Neutrophil (primary cell): Measurements from ENCODE around the gene SUSD5.

Experiments used
- H3K27ac ChIP-seq: fragments of 200-600 bp; sonication (generic); 2 replicates; pipeline ENCODE4 v1.5.1; 2016; ENCODE audit warnings: mild to moderate bottlenecking, moderate library complexity
- H3K27me3 ChIP-seq: fragments of 200-600 bp; sonication (generic); 2 replicates; pipeline ENCODE4 v1.6.0; 2016; ENCODE audit warnings: mild to moderate bottlenecking
- H3K36me3 ChIP-seq: fragments of 200-600 bp; sonication (generic); 2 replicates; pipeline ENCODE4 v1.5.1; 2017
- H3K4me1 ChIP-seq, 2 experiments: fragments of 200-600 bp in 1 of 2; sonication (generic) in 1 of 2; 1 replicate in 1 of 2; 2 replicates in 1 of 2; pipeline versions ENCODE4 v1.5.1 to v1.6.1; 2013 to 2016; ENCODE audit warnings: low read depth in 1 of 2, low read length in 1 of 2, mild to moderate bottlenecking in 1 of 2, moderate library complexity in 1 of 2; ENCODE audit not compliant: control insufficient read depth in 1 of 2, insufficient read depth in 1 of 2
- H3K4me3 ChIP-seq, 2 experiments: fragments of 200-600 bp in 1 of 2; sonication (generic) in 1 of 2; 1 replicate in 1 of 2; 2 replicates in 1 of 2; pipeline ENCODE4 v1.5.1; 2013 to 2016; ENCODE audit warnings: low read depth in 1 of 2, low read length in 1 of 2, mild to moderate bottlenecking in 1 of 2, moderate library complexity in 1 of 2
- H3K9me3 ChIP-seq: fragments of 200-600 bp; sonication (generic); 2 replicates; pipeline ENCODE4 v1.5.1; 2016
- CTCF ChIP-seq: fragments of 200-600 bp; sonication (generic); IDR thresholded peaks from 2 replicates; pipeline ENCODE4 v1.5.1; 2016; ENCODE audit warnings: antibody characterized with exemption

Gene SUSD5

GRCh38 chr3:33146791-33147445, 71.7 kb downstream of the SUSD5 start:
- Histone ChIP-seq H3K36me3 (peaks cover 14% of the 10 kb centered on the region), H3K4me1 (peaks cover 4 to 17% of the 10 kb centered on the region in 2 experiments), H3K27ac (no peak overlapping the region), H3K4me3 (no peak overlapping the region), H3K9me3 (no peaks in the 10 kb centered on the region), H3K27me3 (no peaks in the 10 kb centered on the region)
- TF ChIP-seq CTCF: no peak

- Histone ChIP-seq H3K27me3 (no peaks in the 10 kb centered on the region), H3K36me3 (peaks cover 19% of the 10 kb centered on the region), H3K4me3 (no peak overlapping the region), H3K4me1 (peaks cover 4 to 17% of the 10 kb centered on the region in 2 experiments), H3K27ac (no peak overlapping the region), H3K9me3 (no peaks in the 10 kb centered on the region)
- TF ChIP-seq CTCF: no peak
These were observed 72.6 kb downstream of the SUSD5 start for GRCh38 chr3:33145901-33146580.

GRCh38 chr3:33145221-33145900, 73.2 kb downstream of the SUSD5 start:
- peaks cover 4 to 17% of the 10 kb centered on the region in 2 experiments for H3K4me1 ChIP-seq

GRCh38 chr3:33144433-33144832, 74.2 kb downstream of the SUSD5 start:
- Histone ChIP-seq H3K9me3 (no peaks in the 10 kb centered on the region), H3K27ac (no peak overlapping the region), H3K36me3 (peaks cover 19% of the 10 kb centered on the region), H3K27me3 (no peaks in the 10 kb centered on the region), H3K4me3 (no peak overlapping the region), H3K4me1 (peaks cover under 1 to 9% of the 10 kb centered on the region in 2 experiments)
- TF ChIP-seq CTCF: no peak

More at GRCh38 chr3:33145221-33145900, 73.2 kb downstream of the SUSD5 start:
- H3K36me3 ChIP-seq: peaks cover 19% of the 10 kb centered on the region
- H3K27me3 ChIP-seq: no peaks in the 10 kb centered on the region
- no peaks in the 10 kb centered on the region for H3K9me3 ChIP-seq
- H3K27ac ChIP-seq: no peak overlapping the region
- TF ChIP-seq CTCF: no peak
- H3K4me3 ChIP-seq: no peak overlapping the region

GRCh38 chr3:33141006-33141405, 77.6 kb downstream of the SUSD5 start:
- H3K27ac ChIP-seq: no peak overlapping the region

More at GRCh38 chr3:33141006-33141405, 77.6 kb downstream of the SUSD5 start:
- Histone ChIP-seq H3K36me3 (peaks cover 19% of the 10 kb centered on the region), H3K9me3 (no peaks in the 10 kb centered on the region), H3K4me1 (no peaks in the 10 kb centered on the region), H3K4me3 (no peak overlapping the region), H3K27me3 (no peaks in the 10 kb centered on the region)
- no peak for TF ChIP-seq CTCF
